K562 (cell line): ENCODE measurements around the gene GREB1. TPM values are rescaled to one million over a fixed set of nuclear protein-coding genes. Genes with fewer than 3 reads are reported as not detected.

ENCODE experiments used
- ATAC-seq: fragments of 200-7000 bp; cut with Tn5 transposase; 3 replicates; pipeline ENCODE4 v1.9.1; 2020; ENCODE audit warnings: moderate library complexity
- BruUV-seq: library from RNA; stranded (reverse); fragments of 400-500 nt; replicated peaks from 2 replicates; lab custom pipeline; 2021; lab: Mats Ljungman, UMichigan
- CTCF ChIA-PET: fragments of 300-600 bp; formaldehyde crosslinking; extraction: SDS; loops from one replicate; lab custom pipeline; 2021; ENCODE audit warnings: low intra/inter-chr PET ratio; lab: Yijun Ruan, JAX
- POLR2A ChIA-PET: fragments of 300-600, 350-650 bp; sonication (Branson Sonifier 250); formaldehyde crosslinking; extraction: SDS; loops from one replicate; lab custom pipeline; 2021; ENCODE audit warnings: antibody characterized with exemption, inconsistent platforms; lab: Yijun Ruan, JAX
- DNase-seq, 4 experiments: peaks; one replicate each; pipeline versions ENCODE4 v3.0.0 to v3.0.0-alpha.2; 2011 to 2018; ENCODE audit warnings: low spot score in 3 of 4, mixed read lengths in 3 of 4; ENCODE audit errors: extremely low read depth in 1 of 4
- FAIRE-seq: peaks from 2 replicates; lab custom pipeline; 2011; peaks lifted over from hg19 to GRCh38; lab: Jason Lieb, UNC
- H2AFZ ChIP-seq: 2 replicates; pipeline ENCODE4 v1.6.0; 2011; ENCODE audit warnings: low read depth, low read length, control low read depth, inconsistent platforms
- H3K27ac ChIP-seq: fragments of 200-600 bp; 3 replicates; pipeline ENCODE4 v1.8.0; 2011; ENCODE audit warnings: low read depth, mild to moderate bottlenecking, control low read depth, inconsistent platforms, low read length, moderate library complexity, mixed read lengths; ENCODE audit errors: extremely low read depth
- H3K27me3 ChIP-seq, 2 experiments: fragments of 300-600 bp in 1 of 2; 2 replicates in 1 of 2; 3 replicates in 1 of 2; pipeline versions ENCODE4 v1.6.0 to v1.8.0; 2011; ENCODE audit warnings: inconsistent platforms in 2 of 2, low read length in 2 of 2, mild to moderate bottlenecking in 1 of 2, mixed read lengths in 1 of 2, moderate library complexity in 1 of 2; ENCODE audit not compliant: control insufficient read depth in 2 of 2, insufficient read depth in 2 of 2
- H3K36me3 ChIP-seq: fragments of 300-600 bp; 3 replicates; pipeline ENCODE4 v1.8.0; 2011; ENCODE audit warnings: mild to moderate bottlenecking, low read length, inconsistent platforms; ENCODE audit not compliant: control insufficient read depth, insufficient read depth
- H3K4me1 ChIP-seq, 2 experiments: fragments of 200-600 bp in 1 of 2; replicated peaks in 1 of 2; 2 replicates in 1 of 2; 3 replicates in 1 of 2; pipeline versions ENCODE4 v1.5.1 to v1.8.0; 2011; ENCODE audit warnings: inconsistent platforms in 2 of 2, low read length in 2 of 2, mild to moderate bottlenecking in 1 of 2, mixed read lengths in 1 of 2, moderate library complexity in 1 of 2; ENCODE audit not compliant: control insufficient read depth in 2 of 2, insufficient read depth in 2 of 2
- H3K4me2 ChIP-seq: 2 replicates; pipeline ENCODE4 v1.6.1; 2011; ENCODE audit warnings: low read length, control low read depth, inconsistent platforms, mixed read lengths; ENCODE audit not compliant: insufficient read depth
- H3K4me3 ChIP-seq: fragments of 200-600 bp; sonication (generic), shearing (Covaris generic); 2 replicates; pipeline ENCODE4 v1.5.1; 2016; ENCODE audit warnings: control low read depth, inconsistent platforms
- H3K79me2 ChIP-seq: fragments of 200-600 bp; 3 replicates; pipeline ENCODE4 v1.8.0; 2011; ENCODE audit warnings: low read length, inconsistent platforms; ENCODE audit not compliant: control insufficient read depth, insufficient read depth
- H3K9ac ChIP-seq, 2 experiments: 2 replicates each; pipeline versions ENCODE4 v1.6.0 to v1.6.1; 2011; ENCODE audit warnings: low read depth in 2 of 2, low read length in 2 of 2, control low read depth in 1 of 2, inconsistent platforms in 1 of 2, mild to moderate bottlenecking in 1 of 2, mixed read lengths in 1 of 2; ENCODE audit not compliant: insufficient read depth in 1 of 2
- H3K9me1 ChIP-seq: one replicate; pipeline ENCODE4 v1.6.0; 2011; ENCODE audit warnings: inconsistent platforms, mild to moderate bottlenecking, low read length, moderate library complexity; ENCODE audit not compliant: control insufficient read depth, insufficient read depth
- H3K9me3 ChIP-seq: replicated peaks from 2 replicates; pipeline ENCODE4 v1.5.1; 2011; ENCODE audit warnings: low read depth, low read length, inconsistent platforms; ENCODE audit not compliant: control insufficient read depth, insufficient read depth
- H4K20me1 ChIP-seq: replicated peaks from 2 replicates; pipeline ENCODE4 v1.6.1; 2011; ENCODE audit warnings: low read length, inconsistent platforms, mixed read lengths; ENCODE audit not compliant: control insufficient read depth, insufficient read depth
- NR2F6 ChIP-seq: fragments of 450-650 bp; formaldehyde crosslinking; IDR thresholded peaks from 2 replicates; pipeline ENCODE4 v1.4.0; 2020; ENCODE audit warnings: mild to moderate bottlenecking
- RBFOX2 ChIP-seq: fragments of 200-400 bp; formaldehyde crosslinking; IDR thresholded peaks from 2 replicates; pipeline ENCODE4 v1.6.1; 2017; ENCODE audit warnings: low read depth, mild to moderate bottlenecking, low read length, moderate library complexity
- WGBS: fragments of 100-300 bp; shearing (Covaris generic); methylation state at CpG from one replicate; pipeline ENCODE4 v1.1.6; 2016; ENCODE audit warnings: low coverage, mixed read lengths; ENCODE audit not compliant: insufficient coverage; ENCODE audit errors: missing lambda C conversion rate; 5-methylcytosine and 5-hydroxymethylcytosine counted together
- in situ Hi-C: fragments of 300-500 bp; cut with MboI; formaldehyde crosslinking; loops from 4 replicates; pipeline ENCODE4 v1.15.0; 2018; ENCODE audit warnings: inconsistent platforms, mixed read lengths
- intact Hi-C: fragments of 100-400 bp; cut with micrococcal nuclease; formaldehyde crosslinking; loops from 2 replicates; pipeline ENCODE4 v1.14.2; 2022
- polyA plus RNA-seq, 8 experiments: library from polyadenylated mRNA; depleted of rRNA in 4 of 8; stranded (reverse) in 5 of 8; unstranded in 3 of 8; fragments of >200 nt; fragmentation: Nextera tagmentation in 2 of 8; fragmentation: Illumina TruSeq in 1 of 8; extraction: Ambion mirVana in 2 of 8; extraction: Trizol in 1 of 8; gene quantifications; 2 replicates each; pipeline versions ENCODE4 v1.2.1 to v1.2.3, GENCODE V29; 2011 to 2014; ENCODE audit warnings: inconsistent platforms in 1 of 8, missing spikeins in 1 of 8
- total RNA-seq, 7 experiments: library from RNA; depleted of rRNA in 6 of 7; stranded (reverse); fragments of >200 nt in 6 of 7; fragmentation: Illumina TruSeq in 2 of 7; extraction: Trizol in 2 of 7; gene quantifications; 2 replicates each; pipeline versions ENCODE4 v1.2.1 to v1.2.3, GENCODE V29; 2011 to 2021; ENCODE audit warnings: low replicate concordance in 1 of 7
- TF ChIP-seq, protein P1 (sequence below), 2 experiments: IDR thresholded peaks; 2 replicates each; pipeline ENCODE4 v1.6.1; 2012; ENCODE audit warnings: improper control_type of control experiment in 2 of 2, low read depth in 2 of 2, low read length in 2 of 2, borderline replicate concordance in 1 of 2
- TF ChIP-seq, protein P2 (sequence below): fragments of 200-800 bp; sonication (Bioruptor generic); IDR thresholded peaks from 2 replicates; pipeline ENCODE4 v1.6.1; 2017; ENCODE audit warnings: missing genetic modification characterization, missing compliant biosample characterization

GREB1 gene
- total and polyA plus RNA-seq, 9 of the 15 experiments (the other 6 are each of a cell fraction or from before 2014, with no cell fraction given) = 0.04 to 0.86 (median 0.10) TPM; not detected in 1

DNA sequence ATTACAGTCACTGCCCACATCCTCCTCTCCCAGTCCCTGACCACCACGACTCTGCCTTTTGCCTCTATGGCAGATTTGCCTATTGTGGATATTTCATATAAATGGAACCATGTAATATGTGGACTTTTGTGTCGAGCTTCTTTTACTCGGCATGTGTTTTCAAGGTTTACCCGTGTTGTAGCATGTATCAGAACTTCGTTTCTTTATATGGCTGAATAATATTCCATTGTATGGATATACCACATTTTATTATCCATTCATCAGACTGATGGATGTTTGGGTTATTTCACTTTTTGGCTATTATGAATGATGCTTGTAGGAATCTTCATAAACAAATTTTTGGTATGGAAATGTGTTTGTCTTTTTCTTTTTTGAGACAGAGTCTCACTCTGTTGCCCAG lies 43.7 kb upstream of the GREB1 start:
- TF ChIP-seq NR2F6 (no peak), RBFOX2 (no peak)
- TF ChIP-seq, protein P1, sequence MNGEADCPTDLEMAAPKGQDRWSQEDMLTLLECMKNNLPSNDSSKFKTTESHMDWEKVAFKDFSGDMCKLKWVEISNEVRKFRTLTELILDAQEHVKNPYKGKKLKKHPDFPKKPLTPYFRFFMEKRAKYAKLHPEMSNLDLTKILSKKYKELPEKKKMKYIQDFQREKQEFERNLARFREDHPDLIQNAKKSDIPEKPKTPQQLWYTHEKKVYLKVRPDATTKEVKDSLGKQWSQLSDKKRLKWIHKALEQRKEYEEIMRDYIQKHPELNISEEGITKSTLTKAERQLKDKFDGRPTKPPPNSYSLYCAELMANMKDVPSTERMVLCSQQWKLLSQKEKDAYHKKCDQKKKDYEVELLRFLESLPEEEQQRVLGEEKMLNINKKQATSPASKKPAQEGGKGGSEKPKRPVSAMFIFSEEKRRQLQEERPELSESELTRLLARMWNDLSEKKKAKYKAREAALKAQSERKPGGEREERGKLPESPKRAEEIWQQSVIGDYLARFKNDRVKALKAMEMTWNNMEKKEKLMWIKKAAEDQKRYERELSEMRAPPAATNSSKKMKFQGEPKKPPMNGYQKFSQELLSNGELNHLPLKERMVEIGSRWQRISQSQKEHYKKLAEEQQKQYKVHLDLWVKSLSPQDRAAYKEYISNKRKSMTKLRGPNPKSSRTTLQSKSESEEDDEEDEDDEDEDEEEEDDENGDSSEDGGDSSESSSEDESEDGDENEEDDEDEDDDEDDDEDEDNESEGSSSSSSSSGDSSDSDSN (IDR thresholded peaks at IDR 0.05; ENCODE audit: borderline replicate concordance in 1 of 2, low read depth in 2 of 2, low read length in 2 of 2) = no peak
- TF ChIP-seq, protein P2, sequence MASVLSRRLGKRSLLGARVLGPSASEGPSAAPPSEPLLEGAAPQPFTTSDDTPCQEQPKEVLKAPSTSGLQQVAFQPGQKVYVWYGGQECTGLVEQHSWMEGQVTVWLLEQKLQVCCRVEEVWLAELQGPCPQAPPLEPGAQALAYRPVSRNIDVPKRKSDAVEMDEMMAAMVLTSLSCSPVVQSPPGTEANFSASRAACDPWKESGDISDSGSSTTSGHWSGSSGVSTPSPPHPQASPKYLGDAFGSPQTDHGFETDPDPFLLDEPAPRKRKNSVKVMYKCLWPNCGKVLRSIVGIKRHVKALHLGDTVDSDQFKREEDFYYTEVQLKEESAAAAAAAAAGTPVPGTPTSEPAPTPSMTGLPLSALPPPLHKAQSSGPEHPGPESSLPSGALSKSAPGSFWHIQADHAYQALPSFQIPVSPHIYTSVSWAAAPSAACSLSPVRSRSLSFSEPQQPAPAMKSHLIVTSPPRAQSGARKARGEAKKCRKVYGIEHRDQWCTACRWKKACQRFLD (CRISPR knock-in tag) = no peak
- H3K27me3 ChIP-seq = peaks cover 28 to 40% of the 10 kb centered on the region in 2 experiments
- H3K79me2 ChIP-seq = no peaks in the 10 kb centered on the region
- no peak overlapping the region for H2AFZ ChIP-seq
- ChIA-PET CTCF (no interaction called here), POLR2A (no interaction called here)
- 0% methylated on average over 5 of the region's 5 CpGs for WGBS
- intact Hi-C loops = no loop called here
- no peak overlapping the region for H3K9ac ChIP-seq
- ATAC-seq = no peak
- H3K27ac ChIP-seq = no peak overlapping the region
- no peak overlapping the region for H3K4me3 ChIP-seq
- H3K4me2 ChIP-seq = no peak overlapping the region
- H3K9me1 ChIP-seq = no peaks in the 10 kb centered on the region
- no peak for FAIRE-seq
- H3K9me3 ChIP-seq = no peaks in the 10 kb centered on the region
- H3K36me3 ChIP-seq = no peaks in the 10 kb centered on the region
- in situ Hi-C loops = loop anchor here (25.0 kb wide), 1 partner anchor 297 kb away; no protein-coding TSS in a partner anchor
- BruUV-seq = no TSS peak
- DNase-seq = no peak
- no peaks in the 10 kb centered on the region for H3K4me1 ChIP-seq
- H4K20me1 ChIP-seq = no peaks in the 10 kb centered on the region; the same call in 1 of the 2 replicates
